Heart left ventricle (tissue), 13 donors: ENCODE results near the gene MAP4K1.

Experiments used
- CTCF ChIP-seq, 12 donors: fragments of 200-600 bp; sonication (generic) in 4 of 12; IDR thresholded peaks; one replicate each; pipeline versions ENCODE4 v1.5.0 to v1.8.0; 2018 to 2022; ENCODE audit warnings: antibody characterized with exemption in 12 of 12, mild to moderate bottlenecking in 5 of 12
- POLR2A ChIP-seq, 2 donors: fragments of 450-650 bp; IDR thresholded peaks; one replicate each; pipeline ENCODE4 v1.6.1; 2017; ENCODE audit warnings: antibody characterized with exemption in 2 of 2, mild to moderate bottlenecking in 2 of 2, moderate library complexity in 2 of 2
- donor health status: ischemic (EF 13 %, LVEDD 7.1; RV severe dilation, severe dysfunction).
- donor health status: DM: no; HTN: yes; CAD: no.
- donor health status: DM: no; HTN: no; CAD: no.
- donor health status: ischemic (EF 25% LVEDD 6.9; RV normal size, moderate dysfunction).
- donor health status: ischemic (EF 25% LVEDD 5.7; RV mildly dilated, moderate dysfunction).
- donor health status: ischemic (EF 35%, LVEDD 5.7; RV mildly dilated, moderate dysfunction).
- donor health status: nonischemic (EF 11% LVEDD 7.7; RV severe dilation, severe dysfunction).
- donor health status: DM: yes; HTN: yes; CAD: no.
- donor health status: PGD.
- donor health status: ischemic (EF 29% LVEDD 5.4; RV normal size, mild dysfunction).
- donor health status: nonischemic (EF 23%, LVEDD 6.1; RV moderate dilation, normal function).

GRCh38 chr19:38569368-38569983 is 48.3 kb downstream of the MAP4K1 start:
- TF ChIP-seq POLR2A (IDR thresholded peaks at IDR 0.05) (no peak), CTCF (IDR thresholded peaks at IDR 0.05) (no peak)
